SIG-M5 (cell line): ENCODE measurements around the gene TAS2R16.

ENCODE experiments used
- DNase-seq: peaks from one replicate; lab custom pipeline; 2025; lab: John Stamatoyannopoulos, UW

TAS2R16 gene

GRCh38 chr7:122995600-122995999, at the start of gene TAS2R16:
TSS of gene TAS2R16 (minus strand) at chr7:122995700. CDS start at chr7:122995634, 66 bp downstream.
- no peak for DNase-seq

- DNase-seq, result no peak
Measured at GRCh38 chr7:123043642-123044041, 48.1 kb upstream of the TAS2R16 start.

GRCh38 chr7:123041101-123041500, 45.6 kb upstream of the TAS2R16 start:
- DNase-seq, result no peak

GRCh38 chr7:123039269-123039668, 43.8 kb upstream of the TAS2R16 start:
- DNase-seq, result no peak

GRCh38 chr7:123034106-123034505, 38.6 kb upstream of the TAS2R16 start:
- no peak for DNase-seq

- DNase-seq, result no peak
Measured at GRCh38 chr7:123030631-123031030, 35.1 kb upstream of the TAS2R16 start.

- DNase-seq, result no peak
Measured at GRCh38 chr7:123028339-123028738, 32.8 kb upstream of the TAS2R16 start.

GRCh38 chr7:123026251-123026650, 30.8 kb upstream of the TAS2R16 start:
- DNase-seq, result no peak

- DNase-seq, result no peak
Measured at GRCh38 chr7:123024989-123025758, 29.7 kb upstream of the TAS2R16 start.

- DNase-seq, result no peak
Measured at GRCh38 chr7:123023126-123023525, 27.6 kb upstream of the TAS2R16 start.

- no peak for DNase-seq
Measured at GRCh38 chr7:123022576-123022975, 27.1 kb upstream of the TAS2R16 start.

- no peak for DNase-seq
Measured at GRCh38 chr7:123012435-123012834, 16.9 kb upstream of the TAS2R16 start.

GRCh38 chr7:123011766-123012369, 16.4 kb upstream of the TAS2R16 start:
- DNase-seq, result no peak

GRCh38 chr7:123004931-123005330, 9.4 kb upstream of the TAS2R16 start:
- no peak for DNase-seq

GRCh38 chr7:123003539-123004126, 8.1 kb upstream of the TAS2R16 start:
- no peak for DNase-seq

- DNase-seq, result no peak
Measured at GRCh38 chr7:122989577-122989976, 5.9 kb downstream of the TAS2R16 start.

GRCh38 chr7:122989041-122989440, 6.5 kb downstream of the TAS2R16 start:
- no peak for DNase-seq

- DNase-seq, result no peak
Measured at GRCh38 chr7:122988333-122988732, 7.2 kb downstream of the TAS2R16 start.

GRCh38 chr7:122987463-122987862, 8.0 kb downstream of the TAS2R16 start:
- no peak for DNase-seq

- no peak for DNase-seq
Measured at GRCh38 chr7:122984021-122984420, 11.5 kb downstream of the TAS2R16 start.

GRCh38 chr7:122983261-122983660, 12.2 kb downstream of the TAS2R16 start:
- DNase-seq, result no peak

- no peak for DNase-seq
Measured at GRCh38 chr7:122975341-122975740, 20.2 kb downstream of the TAS2R16 start.

- DNase-seq, result no peak
Measured at GRCh38 chr7:122974229-122974628, 21.3 kb downstream of the TAS2R16 start.
